Measurements from ENCODE around the gene IP6K2. TPM values are rescaled to one million over a fixed set of nuclear protein-coding genes. Genes with fewer than 3 reads are reported as not detected.
A peak's percentile ranks its signal among the peaks of the same experiment; 100 is the strongest.

The IP6K2 gene
- total RNA-seq, 1 donor from 2014 or later: 23.5 TPM

DNA sequence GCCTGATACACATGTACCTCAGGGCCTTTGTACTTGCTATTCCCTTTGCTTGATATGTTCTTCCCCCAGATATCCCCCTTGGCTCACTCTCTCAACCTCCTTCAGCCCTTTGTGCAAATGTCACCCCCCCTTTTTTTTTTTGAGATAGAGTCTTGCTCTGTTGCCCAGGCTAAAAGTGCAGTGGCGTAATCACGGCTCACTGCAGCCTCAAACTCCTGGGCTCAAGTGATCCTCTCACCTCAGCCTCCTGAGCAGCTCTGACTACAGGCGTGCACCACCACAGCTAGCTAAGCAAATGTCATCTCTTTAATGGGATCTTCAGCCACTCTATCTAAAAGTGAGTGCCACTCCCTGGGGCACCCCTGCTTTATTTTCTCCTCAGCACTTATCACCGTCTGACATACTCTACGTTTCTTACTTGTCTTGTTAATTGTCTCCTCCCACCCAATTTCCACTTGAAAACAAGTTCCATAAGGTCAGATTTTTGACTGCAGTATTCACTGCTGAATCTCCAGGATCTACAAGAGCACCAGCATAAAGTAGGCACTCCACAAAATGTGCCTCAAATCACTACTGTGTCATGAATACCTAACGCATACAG is 14.6 kb downstream of the IP6K2 start:
- intact Hi-C loops (cut with micrococcal nuclease): no loop called here
- H3K4me3 ChIP-seq: no peak overlapping the region
- no peak for DNase-seq
- H3K27ac ChIP-seq (replicated peaks): no peak overlapping the region
- no peaks in the 10 kb centered on the region for H3K27me3 ChIP-seq (ENCODE audit: low read depth)
- H3K4me1 ChIP-seq: peaks cover 64% of the 10 kb centered on the region
- no peaks in the 10 kb centered on the region for H3K9me3 ChIP-seq (replicated peaks)
- H3K36me3 ChIP-seq: peaks cover 26% of the 10 kb centered on the region
- no peak for TF ChIP-seq CTCF (IDR thresholded peaks at IDR 0.05; ENCODE audit: borderline replicate concordance)

- no peak overlapping the region for H3K4me3 ChIP-seq
- TF ChIP-seq CTCF (IDR thresholded peaks at IDR 0.05; ENCODE audit: borderline replicate concordance): no peak
- H3K4me1 ChIP-seq: peaks cover 69% of the 10 kb centered on the region
- peaks cover 23% of the 10 kb centered on the region for H3K36me3 ChIP-seq
- DNase-seq: no peak
- intact Hi-C loops (cut with micrococcal nuclease): no loop called here
- H3K27me3 ChIP-seq (ENCODE audit: low read depth): no peaks in the 10 kb centered on the region
- no peak overlapping the region for H3K27ac ChIP-seq (replicated peaks)
- H3K9me3 ChIP-seq (replicated peaks): no peaks in the 10 kb centered on the region
These were observed 16.2 kb downstream of the IP6K2 start for GRCh38 chr3:48700731-48701405.

- Histone ChIP-seq H3K4me3 (no peak overlapping the region), H3K4me1 (peaks cover 76% of the 10 kb centered on the region), H3K36me3 (peaks cover 37% of the 10 kb centered on the region), H3K27me3 (ENCODE audit: low read depth) (no peaks in the 10 kb centered on the region), H3K9me3 (replicated peaks) (no peaks in the 10 kb centered on the region), H3K27ac (replicated peaks) (no peak overlapping the region)
- intact Hi-C loops (cut with micrococcal nuclease): no loop called here
- no peak for DNase-seq
- TF ChIP-seq CTCF (IDR thresholded peaks at IDR 0.05; ENCODE audit: borderline replicate concordance): no peak
These were observed 18.1 kb downstream of the IP6K2 start for GRCh38 chr3:48698891-48699290.

DNA sequence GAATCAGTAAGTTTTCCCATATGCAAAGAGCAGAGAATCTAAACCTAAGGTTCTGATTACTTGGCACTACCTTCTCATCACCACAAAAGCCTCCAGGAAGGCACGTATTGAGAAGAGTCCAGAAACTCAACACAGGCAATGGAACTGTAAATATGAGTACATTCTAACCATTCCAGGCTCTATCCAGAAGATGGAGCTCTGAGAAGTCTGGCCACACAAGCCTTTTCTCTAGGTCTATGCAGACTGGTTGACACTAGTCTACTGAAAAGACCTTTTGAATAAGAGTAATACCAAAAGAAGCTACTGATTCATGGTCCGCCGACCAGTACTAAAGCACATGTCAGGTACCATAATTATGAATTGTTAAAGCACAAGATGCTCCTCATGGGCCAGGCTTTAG is 19.1 kb downstream of the IP6K2 start:
- H3K36me3 ChIP-seq: peaks cover 47% of the 10 kb centered on the region

DNA sequence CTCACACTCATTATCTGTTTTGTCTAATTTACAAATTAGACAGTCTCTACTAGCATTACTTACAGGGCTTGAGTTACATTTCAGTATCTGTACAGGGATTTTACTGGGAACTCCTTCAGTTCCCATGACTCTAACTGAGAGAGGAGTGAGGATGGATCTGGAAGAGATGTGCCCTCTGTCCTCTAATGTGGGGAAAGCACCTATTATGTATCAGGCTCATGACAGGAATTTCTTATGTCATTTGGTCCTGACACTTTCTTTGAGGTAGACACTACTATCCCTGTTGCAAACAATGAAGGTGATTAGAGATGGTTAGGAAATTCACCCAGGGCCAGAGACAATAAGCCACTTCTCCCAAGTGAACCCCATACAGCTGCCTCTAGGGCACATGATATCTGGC is 20.4 kb downstream of the IP6K2 start:
- intact Hi-C loops (cut with micrococcal nuclease): no loop called here
- no peak for TF ChIP-seq CTCF (IDR thresholded peaks at IDR 0.05; ENCODE audit: borderline replicate concordance)
- peaks cover 60% of the 10 kb centered on the region for H3K36me3 ChIP-seq

More for the DNA sequence above, 19.1 kb downstream of the IP6K2 start:
- H3K4me3 ChIP-seq: no peak overlapping the region
- no peaks in the 10 kb centered on the region for H3K9me3 ChIP-seq (replicated peaks)
- intact Hi-C loops (cut with micrococcal nuclease): no loop called here
- TF ChIP-seq CTCF (IDR thresholded peaks at IDR 0.05; ENCODE audit: borderline replicate concordance): no peak
- no peak for DNase-seq
- peaks cover 74% of the 10 kb centered on the region for H3K4me1 ChIP-seq
- no peaks in the 10 kb centered on the region for H3K27me3 ChIP-seq (ENCODE audit: low read depth)
- no peak overlapping the region for H3K27ac ChIP-seq (replicated peaks)

More for the DNA sequence above, 20.4 kb downstream of the IP6K2 start:
- Histone ChIP-seq H3K4me3 (no peak overlapping the region), H3K27ac (replicated peaks) (peak overlapping the region; percentile 89), H3K27me3 (ENCODE audit: low read depth) (no peaks in the 10 kb centered on the region), H3K9me3 (replicated peaks) (no peaks in the 10 kb centered on the region), H3K4me1 (peaks cover 67% of the 10 kb centered on the region)
- DNase-seq: no peak

Measured in left ventricle myocardium inferior (tissue), 1 donor.